Measurements from ENCODE around the gene PRR36.

The PRR36 gene

DNA sequence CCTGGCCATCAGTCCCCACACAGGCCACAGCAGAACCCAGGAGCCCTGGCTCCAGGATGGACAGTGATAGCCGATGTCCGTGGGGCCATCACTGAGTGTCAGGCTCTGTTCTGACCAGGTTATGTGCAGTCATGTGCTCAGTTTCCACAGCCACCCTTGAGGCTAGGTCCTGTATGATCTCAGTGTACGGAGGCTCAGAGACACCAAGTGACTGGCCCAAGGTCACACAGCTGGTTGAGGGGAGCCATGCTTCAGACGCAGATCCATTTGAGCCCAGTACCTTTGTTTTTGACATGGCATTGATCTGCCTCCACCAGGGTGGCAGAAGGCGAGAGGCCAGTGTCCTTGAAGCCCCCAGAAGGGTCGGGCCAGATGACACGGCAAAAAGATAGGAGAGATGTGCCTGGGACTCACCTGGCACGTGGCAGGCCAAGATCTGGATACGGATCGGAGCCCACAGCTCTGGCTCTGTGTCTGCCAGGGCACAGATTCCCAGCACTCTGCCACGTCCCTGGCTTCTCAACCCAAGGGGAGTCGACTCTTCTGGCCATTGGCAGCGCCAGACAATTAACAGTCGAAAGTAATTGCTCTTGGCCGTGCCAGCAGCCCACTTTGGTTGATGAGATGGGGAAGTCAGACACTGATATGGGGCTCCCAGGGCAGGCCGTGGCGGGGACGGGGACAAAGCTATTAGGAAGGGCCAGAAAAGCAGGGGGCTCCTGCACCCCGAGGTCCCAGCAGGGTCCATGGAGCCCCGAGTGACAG is 28.6 kb downstream of the PRR36 start:
- DNase-seq (ENCODE audit: low read depth) = no peak

DNA sequence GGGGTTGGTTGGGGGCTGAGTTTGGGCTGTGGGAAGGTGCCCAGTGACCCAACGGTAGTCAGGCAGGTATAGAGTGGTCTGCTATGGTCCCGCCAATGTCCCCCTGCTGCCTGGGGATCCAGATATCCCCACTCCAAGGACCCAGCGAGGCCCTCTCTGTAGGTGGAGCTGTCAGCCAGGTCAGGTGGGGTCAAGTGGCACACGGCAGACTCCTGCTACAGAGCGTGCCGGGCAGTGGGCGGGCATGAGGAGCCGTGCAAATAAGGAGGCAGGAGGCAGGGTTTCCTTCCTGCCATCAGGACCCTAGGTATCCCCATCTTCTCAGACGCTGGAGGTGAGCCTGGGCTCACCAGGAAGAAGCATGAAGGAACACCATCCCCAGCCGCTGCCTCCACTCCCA is 29.2 kb downstream of the PRR36 start:
- DNase-seq (ENCODE audit: low read depth) = no peak

DNA sequence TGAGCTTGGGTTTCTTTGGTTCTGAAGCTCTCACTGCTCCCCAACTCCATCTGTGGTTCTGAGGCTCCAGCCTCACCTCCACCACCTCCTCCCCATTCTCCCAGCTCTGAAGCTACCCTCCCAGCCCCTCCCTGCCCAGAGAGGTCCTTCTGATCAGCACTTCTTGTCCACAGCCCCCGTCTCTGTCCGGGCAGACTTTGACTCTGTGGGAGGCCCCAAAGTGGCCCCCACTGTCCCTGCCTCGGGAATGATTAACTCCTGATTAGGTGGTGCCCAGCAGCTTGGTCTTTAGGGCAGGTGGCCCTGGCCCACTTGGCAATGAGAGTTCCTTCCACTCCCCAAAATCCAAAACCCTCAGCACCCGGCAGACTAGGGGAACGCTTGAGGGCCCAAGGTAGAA is 29.8 kb downstream of the PRR36 start:
- DNase-seq (ENCODE audit: low read depth) = no peak

DNA sequence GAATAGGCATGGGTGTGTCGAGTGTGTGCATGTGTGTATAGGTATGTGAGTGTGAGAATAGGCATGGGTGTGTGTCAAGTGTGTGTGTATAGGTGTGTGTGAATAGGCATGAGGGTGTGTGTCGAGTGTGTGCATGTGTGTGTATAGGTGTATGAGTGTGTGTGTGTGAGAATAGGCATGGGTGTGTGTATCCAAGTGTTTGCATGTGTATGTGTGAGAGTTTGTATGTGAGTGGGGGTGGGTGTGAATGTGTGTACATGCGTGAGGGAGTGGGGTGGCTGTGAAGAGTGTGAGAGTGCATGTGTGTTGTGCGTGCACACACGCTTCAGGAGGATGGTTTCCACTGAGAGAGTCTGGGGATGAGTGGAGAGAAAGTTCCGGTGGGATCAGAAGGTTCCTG is 30.7 kb downstream of the PRR36 start:
- no peak for DNase-seq (ENCODE audit: low read depth)

GRCh38 chr19:7842661-7843294 is 31.4 kb downstream of the PRR36 start:
- DNase-seq (ENCODE audit: low read depth) = no peak

- DNase-seq (ENCODE audit: low read depth) = no peak
Observed at GRCh38 chr19:7841751-7842660, 32.2 kb downstream of the PRR36 start.

- no peak for DNase-seq (ENCODE audit: low read depth)
Observed at GRCh38 chr19:7840629-7841028, 33.6 kb downstream of the PRR36 start.

DNA sequence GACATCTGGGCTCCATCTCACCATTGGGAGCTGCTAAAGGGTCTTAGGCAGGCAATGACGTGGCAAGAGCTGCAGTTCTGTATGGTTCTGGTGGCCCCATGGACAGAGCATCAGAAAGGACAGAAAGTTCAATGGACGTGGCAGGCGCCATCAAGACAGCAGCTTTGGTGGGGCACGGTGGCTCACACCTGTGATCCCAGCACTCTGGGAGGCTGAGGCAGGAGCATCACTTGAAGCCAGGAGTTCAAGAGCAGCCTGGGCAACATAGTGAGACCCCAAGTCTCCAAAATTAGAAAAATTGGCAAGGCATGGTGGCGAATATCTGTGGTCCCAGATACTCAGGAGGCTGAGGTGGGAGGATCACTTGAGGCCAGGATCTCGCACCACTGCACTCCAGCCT is 34.7 kb downstream of the PRR36 start:
- DNase-seq (ENCODE audit: low read depth) = no peak

- no peak for DNase-seq (ENCODE audit: low read depth)
Observed at GRCh38 chr19:7833225-7834099, 40.7 kb downstream of the PRR36 start.

DNA sequence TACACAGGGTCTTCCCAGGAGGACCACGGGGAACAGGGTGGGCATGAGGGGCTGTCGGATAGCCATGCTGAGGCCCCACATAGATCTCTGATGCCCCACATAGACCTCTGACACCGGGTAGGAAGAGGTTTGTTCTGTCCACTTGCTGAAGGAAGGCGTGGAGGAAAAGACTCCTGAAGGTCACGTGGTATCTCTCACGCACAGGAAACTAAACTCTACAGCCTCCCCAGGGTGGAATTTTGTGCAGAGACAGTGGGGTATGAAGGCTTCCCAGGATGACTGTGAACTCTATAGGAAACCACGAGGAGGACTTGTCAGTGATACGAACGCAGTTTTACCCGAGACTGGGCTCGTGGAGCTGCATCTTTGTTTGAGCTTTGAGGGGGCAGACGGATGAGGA is 41.4 kb downstream of the PRR36 start:
- DNase-seq (ENCODE audit: low read depth) = no peak

DNA sequence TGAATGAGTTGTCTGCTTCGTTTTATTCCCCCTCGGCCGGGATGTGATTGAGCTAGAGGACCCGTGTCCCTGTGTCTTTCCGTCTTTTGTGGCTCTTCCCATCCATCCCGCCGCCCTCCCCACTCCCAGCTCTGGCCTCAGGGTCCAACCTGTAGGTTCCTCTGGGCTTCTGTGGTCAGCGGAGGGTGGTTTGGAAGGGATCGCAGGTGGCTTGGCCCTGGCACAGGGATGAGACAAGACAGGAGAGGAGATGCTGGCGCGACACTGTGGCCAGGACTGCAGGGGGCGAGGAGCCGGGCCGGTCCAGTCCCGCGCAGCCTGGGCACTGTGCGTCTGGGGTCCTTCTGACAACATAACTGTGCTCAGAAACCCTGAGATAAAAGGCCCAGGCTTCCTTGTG is 42.2 kb downstream of the PRR36 start:
- no peak for DNase-seq (ENCODE audit: low read depth)

DNA sequence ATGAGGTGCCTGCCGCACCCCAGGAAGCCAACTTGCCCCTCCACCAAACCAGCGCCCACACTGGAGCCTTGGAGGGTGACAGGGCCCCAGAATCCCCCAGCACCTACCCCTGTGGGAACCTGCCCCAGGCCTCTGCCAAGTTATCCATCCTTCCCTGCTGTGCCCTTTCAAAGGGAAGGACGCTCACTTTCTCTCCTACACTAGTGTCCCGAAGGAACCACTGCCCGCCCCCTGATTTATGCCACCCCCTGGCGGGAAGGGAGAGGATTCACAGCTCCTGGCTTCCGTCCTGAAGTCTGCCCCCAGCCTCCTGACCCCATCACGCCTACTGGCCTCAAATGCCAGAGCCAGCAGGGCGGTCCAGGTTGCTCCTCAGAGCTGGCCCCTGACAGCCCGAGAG is 42.7 kb downstream of the PRR36 start:
- DNase-seq (ENCODE audit: low read depth) = no peak

GRCh38 chr19:7830823-7831222 is 43.4 kb downstream of the PRR36 start:
- DNase-seq (ENCODE audit: low read depth) = no peak

DNA sequence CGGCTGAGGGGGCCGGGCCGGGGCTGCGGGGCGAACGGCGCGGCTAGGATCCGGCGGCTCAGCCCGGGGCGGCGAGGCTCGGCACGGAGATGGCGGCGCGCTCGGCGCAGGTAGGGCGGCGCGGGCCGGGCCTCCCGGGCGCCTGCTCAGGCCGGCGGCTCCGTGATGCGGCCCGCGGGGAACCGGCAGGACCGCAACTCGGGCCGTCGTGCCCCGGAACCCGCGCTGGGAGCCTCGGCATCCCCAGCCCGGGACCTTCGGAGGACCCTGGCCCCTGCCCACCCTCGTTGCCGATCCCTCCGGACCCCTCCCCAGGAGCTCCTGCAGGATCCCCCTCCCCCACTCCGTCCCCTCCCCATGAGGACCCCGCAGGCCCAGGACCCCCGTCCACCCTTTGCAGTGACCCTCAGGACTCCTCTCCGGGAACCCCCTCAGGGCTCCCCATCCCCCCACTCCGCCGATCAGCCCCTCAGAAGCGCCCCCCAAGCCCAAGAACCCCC is 43.9 kb downstream of the PRR36 start:
- DNase-seq (ENCODE audit: low read depth) = no peak

DNA sequence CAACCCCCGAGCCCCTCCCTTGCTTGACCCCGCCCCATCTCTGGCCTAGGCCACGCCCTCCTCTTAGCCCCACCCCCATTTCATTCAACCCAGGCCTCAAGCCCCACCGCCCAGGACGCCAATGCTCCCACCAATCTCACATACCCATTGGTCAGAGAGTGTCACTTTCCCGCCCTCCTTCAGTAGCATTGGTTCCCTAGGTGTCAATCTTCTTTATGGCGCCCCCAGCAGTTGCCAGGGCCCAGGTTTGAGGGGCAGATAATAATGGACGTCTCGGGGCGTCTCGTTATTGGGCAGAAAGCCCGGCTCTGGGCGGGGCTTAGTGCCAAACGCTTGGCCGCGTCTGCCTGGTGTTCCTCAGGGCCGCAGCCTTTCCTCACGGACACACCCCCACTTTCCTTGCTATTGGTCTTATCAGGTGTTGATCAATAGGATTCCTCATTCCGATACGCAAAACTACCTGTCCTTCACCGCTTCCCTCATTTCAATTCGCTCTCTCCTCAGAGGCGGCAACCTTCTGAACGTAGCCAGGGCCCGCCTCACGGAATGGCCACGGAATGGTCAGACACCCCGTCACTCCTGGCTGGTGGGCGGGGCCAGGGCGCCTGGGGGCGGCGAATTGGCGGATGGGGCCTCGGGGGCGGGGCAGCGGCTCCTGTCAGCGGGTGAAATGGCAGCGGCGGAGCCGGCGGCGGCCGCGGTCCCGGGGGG is 44.5 kb downstream of the PRR36 start, which contains the start of gene EVI5L:
Gene EVI5L, plus strand, starts transcription at position 658 of the 711 bp plus-strand sequence. CDS start 16,325 bp downstream, outside the sequence.
- peak; percentile 99 for DNase-seq (ENCODE audit: low read depth)

DNA sequence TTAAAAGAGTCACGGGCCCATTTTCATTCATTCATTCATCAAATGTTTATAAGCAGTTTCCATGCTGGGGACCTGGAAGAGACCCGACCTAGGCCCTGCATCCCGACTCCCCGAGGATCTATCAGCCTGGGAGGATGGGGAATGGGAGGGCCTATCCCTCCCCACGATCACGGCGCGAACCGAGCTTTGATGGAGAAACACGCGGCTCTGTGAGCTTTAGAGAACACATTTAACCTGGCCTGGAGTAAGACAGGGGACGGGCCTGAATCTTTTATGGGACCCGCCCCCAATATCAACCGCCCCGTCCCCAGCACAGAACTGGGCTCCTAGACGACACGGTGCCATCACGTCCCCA is 45.0 kb downstream of the PRR36 start:
- no peak for DNase-seq (ENCODE audit: low read depth)

- no peak for DNase-seq (ENCODE audit: low read depth)
Observed at GRCh38 chr19:7823686-7824301, 50.4 kb downstream of the PRR36 start.

DNA sequence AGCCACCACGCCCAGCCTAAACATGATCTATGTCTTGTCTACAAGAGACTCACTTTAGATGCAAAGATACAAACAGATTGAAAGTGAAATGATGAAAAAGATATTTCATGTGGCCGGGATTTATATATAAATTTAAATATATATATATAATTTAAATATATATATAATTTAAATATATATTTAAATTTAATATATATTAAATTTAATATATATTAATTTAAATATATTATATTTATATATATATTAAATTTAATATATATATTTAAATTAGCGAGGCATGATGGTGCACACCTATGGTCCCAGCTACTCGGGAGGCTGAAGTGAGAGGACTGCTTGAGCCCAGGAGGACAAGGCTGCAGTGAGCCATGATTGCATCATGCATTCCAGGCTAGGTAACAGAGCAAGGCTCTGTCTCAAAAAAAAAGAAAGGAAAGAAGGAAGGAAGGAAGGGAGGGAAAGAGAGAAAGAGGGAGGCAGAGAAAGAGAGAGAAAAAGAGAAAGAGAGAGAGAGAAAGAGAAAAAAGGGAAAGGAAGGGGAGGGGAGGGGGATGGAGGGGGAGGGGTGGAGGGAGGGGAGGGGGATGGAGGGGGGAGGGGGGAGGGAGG is 51.2 kb downstream of the PRR36 start:
- no peak for DNase-seq (ENCODE audit: low read depth)

DNA sequence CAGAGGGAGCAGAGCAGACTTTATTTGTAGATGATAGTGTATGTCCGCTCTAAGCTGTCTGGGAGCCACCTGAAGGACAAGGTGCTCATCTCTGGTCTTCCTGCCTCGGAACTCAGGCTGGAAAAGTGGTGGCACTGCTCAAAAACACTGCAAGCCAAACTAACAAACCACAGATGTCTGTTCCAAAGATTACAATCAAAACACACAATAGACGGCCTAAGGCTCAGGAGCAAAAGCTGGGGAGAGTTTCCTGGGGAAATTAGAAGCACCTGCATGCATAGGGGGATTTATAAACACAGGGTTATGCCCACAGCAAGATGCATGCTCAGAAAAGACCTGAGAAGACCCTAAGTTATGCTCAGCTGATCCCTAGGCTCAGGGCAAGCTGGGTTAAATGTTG is 53.6 kb downstream of the PRR36 start:
- DNase-seq (ENCODE audit: low read depth) = no peak

DNA sequence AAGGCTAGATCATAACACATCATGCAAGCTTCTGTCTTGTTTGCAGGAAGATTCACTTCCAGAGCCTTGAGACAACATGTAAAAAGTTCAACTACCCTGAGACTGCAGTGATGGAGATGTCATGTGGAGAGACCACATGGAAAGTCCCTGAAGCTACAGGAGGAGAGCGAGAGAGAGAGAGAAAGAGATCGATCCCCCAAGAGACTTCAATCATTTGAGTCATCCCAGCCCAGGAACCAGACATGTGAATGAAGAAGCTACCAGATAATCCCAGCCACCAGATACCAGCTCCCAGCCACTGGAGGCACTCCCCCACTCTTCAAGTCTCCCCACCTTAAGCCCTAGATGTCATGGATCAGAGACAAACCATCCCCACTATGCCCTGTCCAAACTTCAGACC is 54.9 kb downstream of the PRR36 start:
- DNase-seq (ENCODE audit: low read depth) = no peak
